GM23338 (cell line): ENCODE measurements around the gene GJA10. TPM values are rescaled to one million over a fixed set of nuclear protein-coding genes. Genes with fewer than 3 reads are reported as not detected.
A peak's percentile ranks its signal among the peaks of the same experiment; 100 is the strongest.

Source experiments
- ATAC-seq: fragments of 200-7000 bp; cut with Tn5 transposase; 3 replicates; pipeline ENCODE4 v1.9.1; 2020
- DNase-seq: peaks from one replicate; pipeline ENCODE4 v3.0.0-alpha.2; 2015; ENCODE audit warnings: low spot score
- H2AFZ ChIP-seq: fragments of 200-600 bp; sonication (generic); 2 replicates; pipeline ENCODE4 v1.8.0; 2016; ENCODE audit warnings: antibody characterized with exemption, mild to moderate bottlenecking, moderate library complexity
- H3F3A ChIP-seq: fragments of 200-600 bp; sonication (generic); replicated peaks from 2 replicates; pipeline ENCODE4 v1.8.0; 2017; ENCODE audit warnings: antibody characterized with exemption, mixed run types, low read depth
- H3K27ac ChIP-seq: fragments of 200-600 bp; sonication (generic); 2 replicates; pipeline ENCODE4 v1.6.1; 2016; ENCODE audit warnings: low read depth
- H3K27me3 ChIP-seq: fragments of 200-600 bp; sonication (generic); 2 replicates; pipeline ENCODE4 v1.8.0; 2016; ENCODE audit warnings: mild to moderate bottlenecking, mixed run types, moderate library complexity; ENCODE audit not compliant: insufficient read depth
- H3K36me3 ChIP-seq: fragments of 200-600 bp; sonication (generic); 2 replicates; pipeline ENCODE4 v1.8.0; 2016; ENCODE audit warnings: mild to moderate bottlenecking; ENCODE audit not compliant: insufficient read depth
- H3K4me1 ChIP-seq: fragments of 200-600 bp; sonication (generic); 2 replicates; pipeline ENCODE4 v1.8.0; 2016; ENCODE audit warnings: mild to moderate bottlenecking, moderate library complexity; ENCODE audit not compliant: insufficient read depth
- H3K4me2 ChIP-seq: fragments of 200-600 bp; sonication (generic); 2 replicates; pipeline ENCODE4 v1.7.1; 2017; ENCODE audit warnings: mixed run types
- H3K4me3 ChIP-seq: fragments of 200-600 bp; sonication (generic); 2 replicates; pipeline ENCODE4 v1.6.1; 2016; ENCODE audit warnings: mixed run types
- H3K79me2 ChIP-seq: fragments of 200-600 bp; sonication (generic); replicated peaks from 2 replicates; pipeline ENCODE4 v1.8.0; 2017; ENCODE audit warnings: mild to moderate bottlenecking; ENCODE audit not compliant: insufficient read depth
- H3K9me2 ChIP-seq: fragments of 200-600 bp; sonication (generic); 2 replicates; pipeline ENCODE4 v1.8.0; 2017; ENCODE audit not compliant: insufficient read depth
- H4K20me1 ChIP-seq: fragments of 200-600 bp; sonication (generic); replicated peaks from 2 replicates; pipeline ENCODE4 v1.8.0; 2017; ENCODE audit warnings: mild to moderate bottlenecking; ENCODE audit not compliant: insufficient read depth
- H3K27ac Mint-ChIP-seq: 2 replicates; pipeline ENCODE4 v1.8.0; 2020; ENCODE audit warnings: inconsistent platforms, mild to moderate bottlenecking, moderate library complexity, mixed read lengths
- H3K27me3 Mint-ChIP-seq: 3 replicates; pipeline ENCODE4 v1.8.0; 2022; ENCODE audit warnings: low read depth, mild to moderate bottlenecking, moderate library complexity, mixed read lengths, inconsistent platforms; ENCODE audit not compliant: insufficient read depth, poor library complexity
- H3K36me3 Mint-ChIP-seq: 3 replicates; pipeline ENCODE4 v1.8.0; 2021; ENCODE audit warnings: low read depth, mild to moderate bottlenecking, inconsistent platforms, moderate library complexity, mixed read lengths
- H3K4me1 Mint-ChIP-seq: 3 replicates; pipeline ENCODE4 v1.8.0; 2020; ENCODE audit warnings: mild to moderate bottlenecking, inconsistent platforms, mixed read lengths
- H3K4me3 Mint-ChIP-seq: 3 replicates; pipeline ENCODE4 v1.8.0; 2021; ENCODE audit warnings: moderate library complexity, mild to moderate bottlenecking, inconsistent platforms, mixed read lengths
- H3K9me3 Mint-ChIP-seq: 3 replicates; pipeline ENCODE4 v1.8.0; 2020; ENCODE audit warnings: moderate library complexity, mild to moderate bottlenecking, inconsistent platforms, mixed read lengths
- CREB1 ChIP-seq: fragments of 250-450 bp; sonication (Bioruptor Pico); IDR thresholded peaks from 2 replicates; pipeline ENCODE4 v1.5.0; 2020; ENCODE audit warnings: low read depth, mild to moderate bottlenecking, moderate library complexity
- EZH2 ChIP-seq: fragments of 200-600 bp; sonication (generic); IDR thresholded peaks from one replicate; pipeline ENCODE4 v1.8.0; 2017; ENCODE audit warnings: antibody characterized with exemption, mild to moderate bottlenecking, low read depth; ENCODE audit not compliant: unreplicated experiment
- EZH2phosphoT487 ChIP-seq: fragments of 200-600 bp; sonication (generic); IDR thresholded peaks from one replicate; pipeline ENCODE4 v1.8.1; 2018; ENCODE audit warnings: antibody characterized with exemption; ENCODE audit not compliant: unreplicated experiment
- JUNB ChIP-seq: IDR thresholded peaks from one replicate; pipeline ENCODE4 v1.6.1; 2016; ENCODE audit warnings: antibody characterized with exemption; ENCODE audit not compliant: unreplicated experiment
- NANOG ChIP-seq: IDR thresholded peaks from 2 replicates; pipeline ENCODE4 v1.6.1; 2016; ENCODE audit warnings: antibody characterized with exemption, borderline replicate concordance
- POLR2AphosphoS5 ChIP-seq: IDR thresholded peaks from 2 replicates; pipeline ENCODE4 v1.6.1; 2016; ENCODE audit warnings: antibody characterized with exemption, low read depth
- STAT1 ChIP-seq: IDR thresholded peaks from one replicate; pipeline ENCODE4 v1.6.1; 2016; ENCODE audit warnings: antibody characterized with exemption; ENCODE audit not compliant: unreplicated experiment
- ZNF114 ChIP-seq: fragments of 250-450 bp; sonication (Bioruptor Pico); IDR thresholded peaks from 2 replicates; pipeline ENCODE4 v1.5.0; 2020; ENCODE audit warnings: mild to moderate bottlenecking, moderate library complexity
- ZNF331 ChIP-seq: fragments of 250-450 bp; sonication (Bioruptor Pico); IDR thresholded peaks from 2 replicates; pipeline ENCODE4 v1.5.0; 2020; ENCODE audit warnings: low read depth, mild to moderate bottlenecking, moderate library complexity
- polyA plus RNA-seq: library from polyadenylated mRNA; unstranded; fragments of >200 nt; fragmentation: Nextera tagmentation; extraction: Ambion mirVana; gene quantifications from 2 replicates; pipeline ENCODE4 v1.2.1, GENCODE V29; 2016
- total RNA-seq: library from RNA; depleted of rRNA; stranded (reverse); fragments of >200 nt; shearing (Covaris generic); gene quantifications from 2 replicates; pipeline ENCODE4 v1.2.3, GENCODE V29; 2014
- TF ChIP-seq, protein P1 (sequence below): IDR thresholded peaks from one replicate; pipeline ENCODE4 v1.6.1; 2018; ENCODE audit warnings: antibody characterized with exemption; ENCODE audit not compliant: unreplicated experiment
- TF ChIP-seq, protein P2 (sequence below): IDR thresholded peaks from 2 replicates; pipeline ENCODE4 v1.6.1; 2016; ENCODE audit warnings: antibody characterized with exemption
- TF ChIP-seq, protein P3 (sequence below), 2 experiments: fragments of 200-600 bp in 1 of 2; sonication (generic) in 1 of 2; conservative IDR thresholded peaks; 2 replicates each; pipeline versions ENCODE4 v1.5.1 to v1.6.1; 2016 to 2017; ENCODE audit warnings: antibody characterized with exemption in 2 of 2, low read depth in 2 of 2, mild to moderate bottlenecking in 2 of 2, moderate library complexity in 1 of 2
- TF ChIP-seq, protein P4 (sequence below): fragments of 250-450 bp; sonication (Bioruptor Pico); IDR thresholded peaks from 2 replicates; pipeline ENCODE4 v1.5.0; 2020; ENCODE audit warnings: mild to moderate bottlenecking, moderate library complexity

GJA10 gene
- total and polyA plus RNA-seq, 2 experiments from 2014 or later, result not detected

DNA sequence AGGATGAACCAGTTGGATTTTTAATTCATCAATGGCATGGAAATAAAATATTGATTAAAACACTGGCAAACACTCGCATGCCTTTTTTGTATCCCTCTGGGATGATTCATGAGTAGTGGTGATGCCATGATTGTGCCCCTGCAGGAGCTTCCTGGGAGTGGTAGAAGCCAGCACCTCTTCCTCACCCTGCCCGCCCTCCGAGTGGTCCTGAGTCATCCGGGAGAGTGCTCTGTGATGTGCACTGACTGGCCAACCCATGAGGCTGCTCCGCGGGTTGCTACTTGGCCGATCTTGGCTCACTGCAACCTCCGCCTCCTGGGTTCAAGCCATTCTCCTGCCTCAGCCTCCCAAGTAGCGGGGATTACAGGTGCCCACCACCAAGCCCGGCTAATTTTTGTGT lies 27.4 kb downstream of the GJA10 start:
- Mint-ChIP-seq H3K4me3 (no peak overlapping the region), H3K27ac (no peak overlapping the region), H3K4me1 (peaks cover 5% of the 10 kb centered on the region), H3K36me3 (no peaks in the 10 kb centered on the region), H3K9me3 (0 out of 3 replicates have a peak, but pooled peaks cover 4% of the 10 kb centered on the region), H3K27me3 (peaks cover 6% of the 10 kb centered on the region)
- no peak overlapping the region for H3K4me2 ChIP-seq
- H3K27ac ChIP-seq, result no peak overlapping the region
- H3F3A ChIP-seq, result no peaks in the 10 kb centered on the region
- H3K36me3 ChIP-seq, result no peaks in the 10 kb centered on the region
- H3K79me2 ChIP-seq, result no peaks in the 10 kb centered on the region
- no peak overlapping the region for H3K4me3 ChIP-seq
- peak; percentile 49 for ATAC-seq
- no peaks in the 10 kb centered on the region for H3K9me2 ChIP-seq
- no peaks in the 10 kb centered on the region for H3K27me3 ChIP-seq
- TF ChIP-seq ZNF331 (CRISPR knock-in tag), result no peak
- TF ChIP-seq, protein P1, sequence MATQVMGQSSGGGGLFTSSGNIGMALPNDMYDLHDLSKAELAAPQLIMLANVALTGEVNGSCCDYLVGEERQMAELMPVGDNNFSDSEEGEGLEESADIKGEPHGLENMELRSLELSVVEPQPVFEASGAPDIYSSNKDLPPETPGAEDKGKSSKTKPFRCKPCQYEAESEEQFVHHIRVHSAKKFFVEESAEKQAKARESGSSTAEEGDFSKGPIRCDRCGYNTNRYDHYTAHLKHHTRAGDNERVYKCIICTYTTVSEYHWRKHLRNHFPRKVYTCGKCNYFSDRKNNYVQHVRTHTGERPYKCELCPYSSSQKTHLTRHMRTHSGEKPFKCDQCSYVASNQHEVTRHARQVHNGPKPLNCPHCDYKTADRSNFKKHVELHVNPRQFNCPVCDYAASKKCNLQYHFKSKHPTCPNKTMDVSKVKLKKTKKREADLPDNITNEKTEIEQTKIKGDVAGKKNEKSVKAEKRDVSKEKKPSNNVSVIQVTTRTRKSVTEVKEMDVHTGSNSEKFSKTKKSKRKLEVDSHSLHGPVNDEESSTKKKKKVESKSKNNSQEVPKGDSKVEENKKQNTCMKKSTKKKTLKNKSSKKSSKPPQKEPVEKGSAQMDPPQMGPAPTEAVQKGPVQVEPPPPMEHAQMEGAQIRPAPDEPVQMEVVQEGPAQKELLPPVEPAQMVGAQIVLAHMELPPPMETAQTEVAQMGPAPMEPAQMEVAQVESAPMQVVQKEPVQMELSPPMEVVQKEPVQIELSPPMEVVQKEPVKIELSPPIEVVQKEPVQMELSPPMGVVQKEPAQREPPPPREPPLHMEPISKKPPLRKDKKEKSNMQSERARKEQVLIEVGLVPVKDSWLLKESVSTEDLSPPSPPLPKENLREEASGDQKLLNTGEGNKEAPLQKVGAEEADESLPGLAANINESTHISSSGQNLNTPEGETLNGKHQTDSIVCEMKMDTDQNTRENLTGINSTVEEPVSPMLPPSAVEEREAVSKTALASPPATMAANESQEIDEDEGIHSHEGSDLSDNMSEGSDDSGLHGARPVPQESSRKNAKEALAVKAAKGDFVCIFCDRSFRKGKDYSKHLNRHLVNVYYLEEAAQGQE, result no peak
- TF ChIP-seq, protein P2, sequence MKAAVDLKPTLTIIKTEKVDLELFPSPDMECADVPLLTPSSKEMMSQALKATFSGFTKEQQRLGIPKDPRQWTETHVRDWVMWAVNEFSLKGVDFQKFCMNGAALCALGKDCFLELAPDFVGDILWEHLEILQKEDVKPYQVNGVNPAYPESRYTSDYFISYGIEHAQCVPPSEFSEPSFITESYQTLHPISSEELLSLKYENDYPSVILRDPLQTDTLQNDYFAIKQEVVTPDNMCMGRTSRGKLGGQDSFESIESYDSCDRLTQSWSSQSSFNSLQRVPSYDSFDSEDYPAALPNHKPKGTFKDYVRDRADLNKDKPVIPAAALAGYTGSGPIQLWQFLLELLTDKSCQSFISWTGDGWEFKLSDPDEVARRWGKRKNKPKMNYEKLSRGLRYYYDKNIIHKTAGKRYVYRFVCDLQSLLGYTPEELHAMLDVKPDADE, result no peak
- TF ChIP-seq, protein P3, sequence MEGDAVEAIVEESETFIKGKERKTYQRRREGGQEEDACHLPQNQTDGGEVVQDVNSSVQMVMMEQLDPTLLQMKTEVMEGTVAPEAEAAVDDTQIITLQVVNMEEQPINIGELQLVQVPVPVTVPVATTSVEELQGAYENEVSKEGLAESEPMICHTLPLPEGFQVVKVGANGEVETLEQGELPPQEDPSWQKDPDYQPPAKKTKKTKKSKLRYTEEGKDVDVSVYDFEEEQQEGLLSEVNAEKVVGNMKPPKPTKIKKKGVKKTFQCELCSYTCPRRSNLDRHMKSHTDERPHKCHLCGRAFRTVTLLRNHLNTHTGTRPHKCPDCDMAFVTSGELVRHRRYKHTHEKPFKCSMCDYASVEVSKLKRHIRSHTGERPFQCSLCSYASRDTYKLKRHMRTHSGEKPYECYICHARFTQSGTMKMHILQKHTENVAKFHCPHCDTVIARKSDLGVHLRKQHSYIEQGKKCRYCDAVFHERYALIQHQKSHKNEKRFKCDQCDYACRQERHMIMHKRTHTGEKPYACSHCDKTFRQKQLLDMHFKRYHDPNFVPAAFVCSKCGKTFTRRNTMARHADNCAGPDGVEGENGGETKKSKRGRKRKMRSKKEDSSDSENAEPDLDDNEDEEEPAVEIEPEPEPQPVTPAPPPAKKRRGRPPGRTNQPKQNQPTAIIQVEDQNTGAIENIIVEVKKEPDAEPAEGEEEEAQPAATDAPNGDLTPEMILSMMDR (conservative IDR thresholded peaks at IDR 0.05; ENCODE audit: low read depth in 2 of 2), result no peak
- no peak for TF ChIP-seq ZNF114
- no peak for TF ChIP-seq JUNB
- TF ChIP-seq EZH2phosphoT487, result no peak
- TF ChIP-seq STAT1, result no peak
- TF ChIP-seq EZH2, result no peak
- TF ChIP-seq, protein P4, sequence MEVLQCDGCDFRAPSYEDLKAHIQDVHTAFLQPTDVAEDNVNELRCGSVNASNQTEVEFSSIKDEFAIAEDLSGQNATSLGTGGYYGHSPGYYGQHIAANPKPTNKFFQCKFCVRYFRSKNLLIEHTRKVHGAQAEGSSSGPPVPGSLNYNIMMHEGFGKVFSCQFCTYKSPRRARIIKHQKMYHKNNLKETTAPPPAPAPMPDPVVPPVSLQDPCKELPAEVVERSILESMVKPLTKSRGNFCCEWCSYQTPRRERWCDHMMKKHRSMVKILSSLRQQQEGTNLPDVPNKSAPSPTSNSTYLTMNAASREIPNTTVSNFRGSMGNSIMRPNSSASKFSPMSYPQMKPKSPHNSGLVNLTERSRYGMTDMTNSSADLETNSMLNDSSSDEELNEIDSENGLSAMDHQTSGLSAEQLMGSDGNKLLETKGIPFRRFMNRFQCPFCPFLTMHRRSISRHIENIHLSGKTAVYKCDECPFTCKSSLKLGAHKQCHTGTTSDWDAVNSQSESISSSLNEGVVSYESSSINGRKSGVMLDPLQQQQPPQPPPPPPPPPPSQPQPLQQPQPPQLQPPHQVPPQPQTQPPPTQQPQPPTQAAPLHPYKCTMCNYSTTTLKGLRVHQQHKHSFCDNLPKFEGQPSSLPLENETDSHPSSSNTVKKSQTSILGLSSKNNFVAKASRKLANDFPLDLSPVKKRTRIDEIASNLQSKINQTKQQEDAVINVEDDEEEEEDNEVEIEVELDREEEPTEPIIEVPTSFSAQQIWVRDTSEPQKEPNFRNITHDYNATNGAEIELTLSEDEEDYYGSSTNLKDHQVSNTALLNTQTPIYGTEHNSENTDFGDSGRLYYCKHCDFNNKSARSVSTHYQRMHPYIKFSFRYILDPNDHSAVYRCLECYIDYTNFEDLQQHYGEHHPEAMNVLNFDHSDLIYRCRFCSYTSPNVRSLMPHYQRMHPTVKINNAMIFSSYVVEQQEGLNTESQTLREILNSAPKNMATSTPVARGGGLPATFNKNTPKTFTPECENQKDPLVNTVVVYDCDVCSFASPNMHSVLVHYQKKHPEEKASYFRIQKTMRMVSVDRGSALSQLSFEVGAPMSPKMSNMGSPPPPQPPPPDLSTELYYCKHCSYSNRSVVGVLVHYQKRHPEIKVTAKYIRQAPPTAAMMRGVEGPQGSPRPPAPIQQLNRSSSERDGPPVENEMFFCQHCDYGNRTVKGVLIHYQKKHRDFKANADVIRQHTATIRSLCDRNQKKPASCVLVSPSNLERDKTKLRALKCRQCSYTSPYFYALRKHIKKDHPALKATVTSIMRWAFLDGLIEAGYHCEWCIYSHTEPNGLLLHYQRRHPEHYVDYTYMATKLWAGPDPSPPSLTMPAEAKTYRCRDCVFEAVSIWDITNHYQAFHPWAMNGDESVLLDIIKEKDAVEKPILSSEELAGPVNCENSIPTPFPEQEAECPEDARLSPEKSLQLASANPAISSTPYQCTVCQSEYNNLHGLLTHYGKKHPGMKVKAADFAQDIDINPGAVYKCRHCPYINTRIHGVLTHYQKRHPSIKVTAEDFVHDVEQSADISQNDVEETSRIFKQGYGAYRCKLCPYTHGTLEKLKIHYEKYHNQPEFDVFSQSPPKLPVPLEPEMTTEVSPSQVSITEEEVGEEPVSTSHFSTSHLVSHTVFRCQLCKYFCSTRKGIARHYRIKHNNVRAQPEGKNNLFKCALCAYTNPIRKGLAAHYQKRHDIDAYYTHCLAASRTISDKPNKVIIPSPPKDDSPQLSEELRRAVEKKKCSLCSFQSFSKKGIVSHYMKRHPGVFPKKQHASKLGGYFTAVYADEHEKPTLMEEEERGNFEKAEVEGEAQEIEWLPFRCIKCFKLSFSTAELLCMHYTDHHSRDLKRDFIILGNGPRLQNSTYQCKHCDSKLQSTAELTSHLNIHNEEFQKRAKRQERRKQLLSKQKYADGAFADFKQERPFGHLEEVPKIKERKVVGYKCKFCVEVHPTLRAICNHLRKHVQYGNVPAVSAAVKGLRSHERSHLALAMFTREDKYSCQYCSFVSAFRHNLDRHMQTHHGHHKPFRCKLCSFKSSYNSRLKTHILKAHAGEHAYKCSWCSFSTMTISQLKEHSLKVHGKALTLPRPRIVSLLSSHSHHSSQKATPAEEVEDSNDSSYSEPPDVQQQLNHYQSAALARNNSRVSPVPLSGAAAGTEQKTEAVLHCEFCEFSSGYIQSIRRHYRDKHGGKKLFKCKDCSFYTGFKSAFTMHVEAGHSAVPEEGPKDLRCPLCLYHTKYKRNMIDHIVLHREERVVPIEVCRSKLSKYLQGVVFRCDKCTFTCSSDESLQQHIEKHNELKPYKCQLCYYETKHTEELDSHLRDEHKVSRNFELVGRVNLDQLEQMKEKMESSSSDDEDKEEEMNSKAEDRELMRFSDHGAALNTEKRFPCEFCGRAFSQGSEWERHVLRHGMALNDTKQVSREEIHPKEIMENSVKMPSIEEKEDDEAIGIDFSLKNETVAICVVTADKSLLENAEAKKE (CRISPR knock-in tag), result no peak
- no peak for TF ChIP-seq POLR2AphosphoS5
- TF ChIP-seq CREB1 (CRISPR knock-in tag), result no peak
- no peak for TF ChIP-seq NANOG
- H2AFZ ChIP-seq, result no peak overlapping the region
- H3K4me1 ChIP-seq, result no peaks in the 10 kb centered on the region
- no peak for DNase-seq
- no peaks in the 10 kb centered on the region for H4K20me1 ChIP-seq
